GM21737 (cell line): ENCODE results near the gene RNF41.
"Not testable (repeated sequence)": the region's sequence is repeated elsewhere in the genome, so short reads cannot be mapped to it uniquely, and the experiment has no call there.

Experiments
- ATAC-seq: cut with Tn5 transposase; IDR thresholded peaks from one replicate; pipeline ENCODE4 v1.9.1; 2021; ENCODE audit warnings: mild to moderate bottlenecking, moderate library complexity; ENCODE audit not compliant: unreplicated experiment

The RNF41 gene

DNA sequence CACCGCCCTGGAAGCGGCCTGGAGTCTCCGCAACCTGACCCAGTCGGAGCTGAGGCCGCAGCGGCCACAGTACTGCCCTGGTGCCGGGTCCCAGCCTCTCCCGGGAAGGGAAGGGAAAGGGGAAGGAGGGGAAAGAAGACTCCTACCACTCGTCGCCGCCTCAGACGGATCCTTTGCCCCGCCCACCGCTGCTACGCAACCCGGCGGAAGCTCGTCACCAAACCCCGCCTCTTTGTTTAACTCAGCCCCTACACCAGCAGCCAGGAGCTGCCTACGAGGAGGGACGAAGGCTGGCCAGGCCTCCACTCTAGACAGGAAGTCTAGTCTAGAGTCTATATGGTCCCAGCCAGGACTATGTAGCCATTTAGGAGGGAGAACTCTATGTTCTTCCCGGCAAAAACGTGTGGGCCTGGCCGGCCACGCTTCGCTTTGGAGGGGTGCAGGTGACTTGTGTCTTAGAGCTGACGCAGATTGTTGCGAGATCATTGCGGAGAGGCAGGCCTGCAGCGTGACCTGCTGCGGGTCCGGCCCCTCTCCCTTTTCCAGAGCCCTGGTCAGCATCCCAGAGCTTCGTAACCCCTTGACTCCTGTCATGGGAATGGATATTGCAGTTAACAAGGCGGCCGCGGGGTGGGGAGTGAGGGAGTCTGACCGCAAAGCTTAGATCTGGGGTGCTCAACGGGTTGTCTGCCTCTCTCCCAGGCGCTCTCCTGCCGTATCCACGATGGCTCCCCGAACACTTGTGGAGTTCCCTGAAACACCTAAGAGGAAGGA is at the start of gene RNF41:
TSS of gene RNF41 (minus strand) at position 166 of the 774 bp plus-strand sequence. CDS start 7,875 bp downstream, outside the sequence.
- peak; percentile 73 for ATAC-seq

DNA sequence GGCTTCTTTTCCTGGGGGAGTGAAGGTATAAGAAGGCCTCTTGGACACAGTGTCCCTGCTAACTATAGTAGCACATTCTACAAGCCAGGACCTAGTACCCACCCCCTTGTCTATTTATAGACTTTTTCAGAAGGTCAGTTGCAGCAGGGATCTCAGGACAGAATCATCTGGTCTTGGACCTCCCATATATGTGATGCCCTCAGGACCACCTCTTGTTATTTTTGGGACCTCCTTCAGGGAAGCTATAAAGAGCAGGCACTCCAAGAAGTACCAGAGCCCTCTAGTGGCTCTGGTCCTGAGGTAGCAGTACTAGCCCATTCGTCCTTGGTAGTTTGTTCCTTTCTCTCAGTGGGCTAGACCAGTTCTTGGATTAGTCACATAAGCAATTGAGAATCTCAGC is 49.3 kb upstream of the RNF41 start:
- no peak for ATAC-seq

DNA sequence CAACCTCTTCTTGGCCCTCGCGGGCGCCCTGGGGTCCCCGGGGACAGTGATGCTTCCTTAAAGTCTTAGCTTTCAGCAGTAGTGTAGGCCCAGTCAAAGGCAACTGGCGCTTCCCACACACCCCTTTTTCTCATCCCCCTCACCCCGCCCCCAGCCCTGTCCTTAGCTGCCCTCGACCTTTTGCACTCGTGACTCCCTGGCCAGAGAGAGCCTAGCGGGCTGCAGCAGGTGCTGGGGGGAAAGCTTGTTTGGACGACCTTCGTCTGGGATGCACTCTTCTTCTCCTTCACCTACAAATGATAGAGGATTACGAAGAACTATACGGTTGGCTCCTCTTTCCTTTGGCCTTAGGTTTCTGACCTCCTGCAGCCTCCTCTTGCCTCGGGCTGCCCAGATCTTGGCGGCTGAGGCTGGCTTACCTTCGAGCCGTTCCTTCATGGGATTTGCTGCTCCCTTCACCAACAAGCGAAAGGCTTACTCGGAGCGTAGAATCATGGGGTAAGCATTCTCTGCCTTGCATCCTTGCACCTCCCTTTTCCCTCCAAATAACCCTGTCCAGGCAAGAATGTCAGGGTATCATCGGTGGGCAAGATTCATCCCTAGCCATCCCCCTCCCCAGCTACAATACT is 45.8 kb upstream of the RNF41 start:
- ATAC-seq = peak; percentile 14

DNA sequence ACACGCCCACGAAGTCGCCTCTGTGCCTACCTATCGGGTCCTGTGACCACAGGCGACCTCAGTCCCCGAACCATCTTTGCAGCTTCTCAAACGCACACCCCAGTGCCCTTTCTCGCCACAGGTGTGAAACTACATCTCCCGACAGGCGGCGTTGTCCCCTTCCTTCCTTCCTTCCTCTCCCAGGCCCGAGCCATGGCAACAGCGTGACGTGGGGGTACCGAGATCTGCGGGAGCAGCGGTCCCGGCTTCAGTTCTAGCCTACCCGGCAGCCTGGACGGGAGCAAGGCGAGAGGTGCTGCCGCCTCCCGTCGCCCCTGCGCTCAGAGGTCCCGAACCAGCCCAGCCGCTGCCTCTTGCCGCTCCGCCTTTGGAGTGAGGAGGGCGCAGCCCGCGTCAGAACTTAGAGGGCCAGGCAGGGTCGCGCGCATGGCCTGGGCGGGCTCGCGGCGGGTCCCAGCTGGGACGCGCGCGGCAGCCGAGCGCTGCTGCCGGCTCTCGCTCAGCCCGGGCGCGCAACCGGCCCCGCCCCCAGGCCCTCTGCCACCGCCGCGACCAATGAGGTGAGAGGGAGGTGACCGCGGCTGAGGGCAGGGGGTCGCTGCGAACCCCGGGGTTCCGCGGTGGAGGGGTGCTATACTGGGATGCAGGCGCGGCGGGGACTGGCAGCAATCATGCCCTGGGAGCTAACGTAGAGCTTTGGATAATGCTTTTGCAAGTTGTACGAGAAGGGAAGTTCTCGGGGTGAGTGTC is 45.1 kb upstream of the RNF41 start, which contains the start of gene COQ10A:
TSS of gene COQ10A (plus strand) at position 250 of the 750 bp plus-strand sequence. CDS start at position 427, 177 bp downstream.
- peak; percentile 97 for ATAC-seq

DNA sequence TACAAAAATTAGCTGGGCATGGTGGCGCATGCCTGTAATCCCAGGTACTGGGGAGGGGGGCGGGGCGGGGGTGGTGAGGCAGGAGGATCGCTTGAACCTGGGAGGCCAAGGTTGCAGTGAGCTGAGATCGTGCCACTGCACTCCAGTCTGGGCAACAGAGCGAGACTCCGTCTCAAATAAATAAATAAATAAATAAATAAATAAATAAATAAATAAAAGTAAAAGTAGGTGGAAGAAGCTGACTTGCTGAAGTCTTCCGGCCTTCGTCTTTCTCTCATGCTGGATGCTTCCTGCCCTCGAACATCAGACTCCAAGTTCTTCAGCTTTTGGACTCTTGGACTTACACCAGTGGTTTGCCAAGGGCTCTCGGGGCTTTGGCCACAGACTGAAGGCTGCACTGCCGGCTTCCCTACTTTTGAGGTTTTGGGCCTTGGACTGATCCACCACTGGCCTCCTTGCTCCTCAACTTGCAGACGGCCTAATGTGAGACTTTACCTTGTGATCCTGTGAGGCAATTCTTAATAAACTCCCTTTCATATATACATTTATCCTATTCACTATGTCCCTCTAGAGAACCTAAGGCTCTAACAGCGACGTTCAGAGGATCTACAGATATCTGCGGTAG is 44.5 kb upstream of the RNF41 start:
- not testable (repeated sequence) for ATAC-seq

DNA sequence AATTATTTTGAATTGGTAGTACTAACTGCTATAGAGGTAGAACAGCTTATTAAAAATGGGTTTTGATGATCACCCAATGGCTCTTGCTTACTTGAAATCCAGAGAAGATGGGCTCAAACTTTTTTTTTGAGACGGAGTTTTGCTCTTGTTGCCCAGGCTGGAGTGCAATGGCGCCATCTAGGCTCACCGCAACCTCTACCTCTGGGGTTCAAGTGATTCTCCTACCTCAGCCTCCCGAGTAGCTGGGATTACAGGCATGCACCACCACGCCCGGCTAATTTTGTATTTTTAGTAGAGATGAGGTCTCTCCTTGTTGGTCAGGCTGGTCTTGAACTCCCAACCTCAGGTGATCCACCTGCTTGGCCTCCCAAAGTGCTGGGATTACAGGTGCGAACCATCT is 41.2 kb upstream of the RNF41 start:
- not testable (repeated sequence) for ATAC-seq

DNA sequence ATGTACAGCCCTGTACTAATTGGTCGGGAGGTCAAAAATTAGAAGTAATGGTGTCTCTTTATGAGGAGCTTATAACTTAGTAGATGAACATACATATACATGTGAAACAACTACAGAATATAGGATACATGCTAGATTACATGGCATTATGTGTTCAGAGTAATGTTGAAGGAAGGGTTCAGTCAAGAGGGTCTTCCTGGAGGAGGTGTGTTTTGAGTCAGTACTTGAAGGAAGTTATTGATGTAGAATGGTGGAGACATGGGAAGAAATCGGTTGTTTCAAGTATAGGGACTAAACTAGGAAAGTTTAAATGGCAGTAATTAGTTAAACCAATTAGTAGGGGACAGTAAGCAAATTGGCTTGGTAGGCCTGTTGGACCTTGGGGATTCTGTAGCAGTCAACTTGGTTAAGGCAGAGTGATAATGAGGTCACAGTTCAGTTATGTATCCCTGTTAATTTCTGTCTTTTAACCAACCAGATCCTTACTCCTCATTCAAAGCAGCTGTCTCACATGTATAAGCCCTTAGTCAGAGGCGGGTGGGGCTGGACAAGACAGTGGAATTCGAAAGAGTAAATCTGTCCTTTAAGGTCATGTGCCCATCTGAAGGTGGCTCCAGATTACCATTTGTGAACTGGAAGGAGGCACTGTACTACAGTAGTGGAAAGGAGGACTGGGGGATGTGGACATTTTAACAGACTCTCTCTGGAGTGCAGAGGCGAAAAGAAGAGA is 39.9 kb upstream of the RNF41 start:
- no peak for ATAC-seq

DNA sequence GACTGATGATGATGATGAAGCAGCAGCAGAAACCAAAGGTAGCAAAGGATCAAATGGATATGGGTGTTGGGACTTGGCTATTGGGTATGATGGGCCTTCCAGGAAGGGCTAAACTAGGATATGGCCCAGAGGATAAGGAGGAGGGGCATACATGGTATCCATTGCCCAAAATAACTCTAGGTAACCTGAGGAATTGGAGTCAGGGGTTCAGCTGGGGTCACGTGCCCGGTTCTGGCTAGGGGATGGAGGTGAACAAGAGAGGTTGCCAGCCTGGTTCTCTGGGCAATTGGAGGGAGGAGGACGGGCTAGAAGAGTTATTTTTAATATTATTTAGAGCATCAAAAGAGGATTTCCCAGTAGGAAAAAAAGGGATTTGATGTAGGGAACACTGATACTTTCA is 39.2 kb upstream of the RNF41 start:
- no peak for ATAC-seq

DNA sequence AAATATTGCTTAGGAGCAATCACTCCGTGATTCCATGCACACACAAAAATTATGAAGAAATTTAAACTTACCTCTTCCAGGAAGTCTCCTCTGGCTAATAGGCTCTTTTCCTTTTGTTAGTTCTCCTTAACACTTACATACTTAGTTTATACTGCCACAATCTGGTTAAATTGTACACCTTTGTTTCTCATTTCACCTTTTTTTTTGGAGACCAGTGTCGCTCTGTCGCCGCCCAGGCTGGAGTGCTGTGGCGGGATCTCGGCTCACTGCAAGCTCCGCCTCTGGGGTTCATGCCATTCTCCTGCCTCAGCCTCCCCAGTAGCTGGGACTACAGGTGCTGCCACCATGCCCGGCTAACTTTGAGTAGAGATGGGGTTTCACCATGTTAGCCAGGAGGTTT is 38.7 kb upstream of the RNF41 start:
- ATAC-seq = no peak

DNA sequence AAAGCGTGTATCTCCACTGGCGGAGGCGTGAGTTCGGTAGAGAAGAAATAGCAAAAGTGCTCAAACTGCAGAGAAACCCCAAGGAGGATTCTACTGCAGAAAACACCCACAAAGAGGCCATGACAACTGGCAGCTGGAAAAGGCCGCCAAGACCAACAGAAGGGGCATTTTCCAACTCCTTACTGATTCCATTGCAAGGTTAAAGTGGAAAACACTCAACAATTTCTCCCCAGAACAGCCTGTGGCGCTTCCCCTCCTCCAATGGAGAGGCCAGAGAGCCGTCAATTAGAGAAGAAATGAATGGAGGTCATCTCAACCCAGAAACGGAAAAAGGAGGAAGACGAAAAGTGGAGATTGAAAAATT is 37.1 kb upstream of the RNF41 start:
- no peak for ATAC-seq

DNA sequence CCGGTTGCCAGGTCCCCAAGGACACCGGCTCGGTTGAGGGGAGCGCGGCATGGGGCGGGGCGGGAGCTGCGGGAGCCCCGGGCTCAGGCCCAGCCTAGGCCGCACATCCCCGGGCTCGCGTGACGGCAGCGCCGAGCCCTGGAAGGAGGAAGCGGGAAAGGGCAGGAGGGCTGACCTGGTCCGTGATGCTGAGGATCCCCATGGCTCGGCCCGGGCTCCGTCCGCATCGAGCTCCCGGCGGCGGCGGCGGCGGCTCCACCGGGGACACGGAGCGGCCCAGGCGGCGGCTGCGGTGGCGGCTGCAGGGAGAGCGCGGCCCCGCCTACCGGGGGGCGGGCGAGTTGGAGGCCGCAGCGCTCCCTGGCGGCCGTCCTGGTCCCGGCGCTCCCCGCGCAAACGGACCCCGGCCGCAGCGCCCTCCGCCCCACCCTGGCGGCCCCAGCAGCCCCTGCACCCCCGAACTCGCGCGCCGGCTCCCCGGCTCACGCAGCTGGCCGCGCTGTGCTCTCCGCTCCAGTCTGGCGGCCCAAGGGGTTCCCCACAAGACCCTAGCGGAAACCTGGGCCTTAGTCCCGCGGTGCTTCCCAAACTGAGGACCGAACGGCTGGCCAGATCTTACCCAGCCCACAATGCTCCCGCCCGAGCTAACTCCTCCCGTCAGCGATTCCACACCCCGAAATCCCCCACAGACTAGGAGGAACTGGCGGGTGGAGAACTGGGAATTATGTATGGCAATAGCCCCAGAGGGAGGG is 36.5 kb upstream of the RNF41 start, which contains the start of gene ANKRD52:
TSS of gene ANKRD52 (minus strand) at position 317 of the 752 bp plus-strand sequence. CDS start at position 202, 115 bp downstream.
- peak; percentile 89 for ATAC-seq

DNA sequence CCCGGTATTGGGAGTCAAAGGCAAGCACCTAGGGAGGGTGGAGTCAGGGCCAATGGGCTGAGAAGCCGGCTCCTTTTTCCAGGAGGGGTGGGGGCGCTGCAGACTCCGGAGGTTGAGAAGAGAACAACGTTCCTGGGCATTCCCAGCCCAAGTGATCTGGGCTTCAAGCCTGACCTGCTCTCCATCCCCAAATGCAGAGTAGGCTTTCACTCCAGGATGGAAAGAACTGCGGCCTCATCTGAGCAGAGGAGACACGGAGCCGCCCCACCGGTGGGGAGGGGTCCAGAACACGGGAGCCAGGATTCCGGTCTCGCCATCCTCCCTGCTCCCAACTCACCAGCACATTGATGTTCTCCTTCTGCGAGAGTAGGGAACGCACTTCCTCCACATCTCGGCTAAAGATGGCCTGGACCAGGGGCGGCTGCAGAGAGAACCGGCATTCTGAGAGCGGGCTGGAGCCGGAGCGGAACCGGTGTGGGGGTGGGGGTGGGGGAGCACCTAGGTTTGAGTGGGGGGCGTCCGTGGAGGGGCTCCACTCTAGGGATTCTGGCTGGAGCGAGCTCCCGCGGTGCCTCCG is 35.9 kb upstream of the RNF41 start:
- no peak for ATAC-seq

DNA sequence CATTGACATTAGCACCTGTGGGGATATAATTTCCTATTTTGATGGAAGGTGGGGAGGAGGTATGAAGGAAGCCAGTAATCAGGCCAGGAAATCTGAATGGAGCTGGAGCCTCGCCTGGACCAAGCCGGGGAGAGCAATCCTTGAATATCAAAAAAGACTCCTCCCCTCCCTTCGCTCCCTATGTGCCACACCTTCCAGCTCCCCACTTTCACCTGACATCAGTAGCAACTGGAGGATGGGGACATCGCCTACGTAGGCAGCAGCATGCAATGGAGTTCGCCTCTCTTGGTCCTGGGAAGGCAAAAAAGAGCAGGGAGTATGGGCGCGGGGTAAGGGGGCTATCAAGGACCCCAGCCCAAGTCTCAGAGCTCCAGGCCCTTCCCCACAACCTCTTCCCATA is 35.3 kb upstream of the RNF41 start:
- ATAC-seq = no peak

DNA sequence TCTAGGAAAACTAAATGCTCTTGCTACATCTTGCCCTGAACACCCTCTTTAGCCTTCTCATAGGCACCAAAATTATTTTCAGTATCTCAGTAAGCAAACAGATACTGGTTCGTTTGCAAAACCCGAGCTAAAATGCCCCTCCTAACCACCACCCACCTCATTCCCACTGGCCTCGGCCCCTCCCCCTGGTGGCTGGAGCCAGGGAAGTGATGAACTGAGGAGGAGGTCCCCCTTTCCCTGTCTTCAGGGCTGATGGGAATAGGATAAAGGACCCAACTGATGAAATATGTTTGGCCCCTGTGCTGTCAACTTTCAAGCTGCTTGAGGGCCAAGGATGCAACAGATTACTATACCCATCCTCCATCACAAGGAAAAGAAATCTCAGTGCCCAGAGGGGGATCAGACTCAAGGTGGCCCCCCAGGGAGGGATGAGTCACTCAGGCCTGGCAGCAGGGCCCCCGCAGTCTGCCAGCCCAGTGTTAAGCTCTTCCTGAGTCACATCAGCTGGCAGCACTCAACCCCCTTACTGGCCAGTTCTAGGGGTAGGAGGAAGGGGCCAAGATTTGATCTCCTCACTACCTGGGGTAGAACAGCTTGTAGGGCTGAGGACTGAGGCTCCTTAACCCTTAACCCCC is 34.7 kb upstream of the RNF41 start:
- no peak for ATAC-seq

DNA sequence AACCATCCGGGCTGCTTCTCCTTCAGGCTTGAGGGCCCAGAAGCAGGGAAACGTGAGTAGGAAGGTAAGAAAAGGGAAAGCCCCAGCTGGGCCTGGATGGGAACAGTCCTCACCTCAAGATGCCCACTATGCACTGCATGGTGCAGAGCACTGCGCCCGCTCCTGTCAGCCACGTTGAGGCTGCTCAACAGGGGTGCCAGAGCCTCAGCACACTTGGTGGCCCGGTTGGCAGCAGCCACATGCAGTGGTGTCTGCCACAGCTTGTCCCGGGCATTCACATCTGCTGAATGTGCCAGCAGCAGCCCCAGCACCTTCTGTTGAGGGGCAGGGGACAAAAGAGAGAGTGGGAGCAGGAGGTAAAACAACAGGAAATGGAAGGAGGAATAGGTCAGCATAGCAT is 33.9 kb upstream of the RNF41 start:
- ATAC-seq = no peak

DNA sequence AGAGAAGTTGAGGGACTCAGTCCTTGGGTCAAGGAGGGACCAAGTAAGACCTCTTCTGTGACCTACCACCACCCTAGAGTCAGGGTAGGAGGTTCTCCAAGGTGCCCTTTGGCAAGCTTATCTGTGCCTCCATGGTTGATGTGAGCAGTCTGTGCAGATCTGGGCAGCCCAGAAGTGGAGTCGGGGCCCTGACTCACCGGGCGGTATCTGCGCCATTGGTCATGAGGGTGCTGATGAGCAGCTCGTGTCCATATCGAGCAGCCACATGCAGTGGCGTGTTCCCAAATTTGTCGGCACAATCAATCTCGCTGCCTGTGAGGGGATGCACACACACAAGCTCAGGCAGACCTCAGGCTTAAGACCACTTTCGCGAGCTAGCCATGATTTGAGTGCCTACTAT is 31.4 kb upstream of the RNF41 start:
- ATAC-seq = no peak

DNA sequence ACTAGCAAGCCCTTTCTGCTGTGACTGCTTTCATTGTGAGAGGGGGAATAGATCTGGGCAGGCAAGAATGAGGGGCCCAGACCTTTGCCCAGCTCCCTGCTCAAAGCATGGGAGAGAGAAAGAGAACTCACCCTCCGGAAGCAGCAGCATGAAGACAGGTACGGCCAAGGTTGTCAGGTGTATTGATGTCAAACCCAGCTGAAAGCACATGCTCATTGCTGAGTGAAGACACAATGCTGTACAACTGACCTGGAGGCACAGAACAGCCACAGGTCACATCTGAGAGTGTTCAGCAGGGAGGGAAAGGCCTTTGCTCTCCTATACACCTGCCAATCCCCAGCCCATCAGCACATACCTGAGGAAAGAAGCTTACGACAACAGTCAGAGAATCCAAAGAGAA is 30.9 kb upstream of the RNF41 start:
- no peak for ATAC-seq

DNA sequence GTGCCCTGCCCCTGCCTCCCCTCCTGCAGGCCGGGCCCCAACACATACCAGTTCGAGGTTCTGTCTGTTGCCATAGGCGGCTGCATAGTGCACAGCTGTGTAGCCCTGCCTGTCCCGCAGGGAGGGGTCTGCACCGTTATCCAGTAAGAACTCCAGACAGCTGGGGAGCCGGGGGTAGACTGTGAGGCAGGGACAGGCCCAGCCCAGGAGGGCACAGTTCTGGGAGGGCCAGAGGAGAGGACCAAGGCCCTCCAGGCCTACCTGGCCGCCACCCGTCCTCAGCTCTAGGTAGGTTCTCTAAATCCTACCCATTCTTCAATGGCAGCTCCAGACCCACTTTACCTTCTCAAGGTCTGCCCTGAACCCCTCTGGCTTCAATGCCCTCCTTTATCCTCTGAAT is 27.0 kb upstream of the RNF41 start:
- ATAC-seq = no peak

DNA sequence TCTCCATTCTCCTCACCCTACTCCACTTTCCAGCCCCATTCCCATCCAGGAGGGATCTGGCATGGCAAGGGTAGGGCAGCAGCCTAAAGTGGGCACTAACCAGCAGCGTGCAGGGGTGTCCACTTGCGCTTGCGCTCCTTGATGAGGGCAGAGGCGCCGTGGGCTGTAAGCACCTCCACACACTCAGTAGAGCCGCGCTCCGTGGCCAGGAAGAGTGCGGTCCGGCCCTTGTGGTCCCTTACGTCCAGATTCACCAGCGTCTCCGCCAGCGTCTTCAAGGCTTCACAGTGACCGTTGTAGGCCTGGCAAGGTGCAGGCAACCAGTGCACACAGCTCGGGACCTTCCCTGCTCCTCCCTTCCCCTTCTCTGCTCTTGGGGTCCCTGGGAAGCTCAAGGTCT is 26.2 kb upstream of the RNF41 start:
- ATAC-seq = no peak
